A549 treated with Mapracorat at 1 μM for 4 hours (cell line): ENCODE results near the gene MS4A4E. TPM values are rescaled to one million over a fixed set of nuclear protein-coding genes. Genes with fewer than 3 reads are reported as not detected.

Experiments
- total RNA-seq: library from RNA; stranded (reverse); fragments of 200-300 nt; extraction: Qiagen RNA extraction; gene quantifications from 5 replicates; pipeline ENCODE4 v1.2.3, GENCODE V29; 2022

The MS4A4E gene
- not detected in 5 replicates for total RNA-seq

DNA sequence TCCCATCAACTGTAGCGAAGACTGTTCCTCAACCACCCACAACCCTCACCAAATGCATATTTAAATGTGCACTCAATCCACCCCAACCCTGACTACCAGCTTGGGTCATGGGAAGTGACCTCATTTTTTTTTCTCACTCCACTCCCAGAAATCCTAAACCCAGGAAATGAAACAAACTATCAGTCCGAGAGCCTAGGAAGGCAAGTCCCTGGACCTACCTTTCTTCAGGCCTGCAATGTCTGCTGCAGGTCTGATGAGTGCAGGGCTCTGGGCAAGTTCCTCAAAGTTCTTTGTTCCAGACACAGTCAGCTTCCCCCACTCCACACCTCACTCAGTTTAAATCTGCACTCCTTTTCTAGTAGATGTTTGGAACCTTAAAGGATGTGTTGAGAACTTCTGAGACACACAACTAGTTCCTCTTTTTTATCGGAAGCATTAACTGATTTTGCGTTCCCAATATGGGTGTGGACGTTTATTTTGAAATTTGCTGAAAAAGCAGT, at the start of gene MS4A4E:
MS4A4E (minus strand) TSS at position 398 of the 500 bp plus-strand sequence. CDS start 13,082 bp downstream, outside the sequence.

DNA sequence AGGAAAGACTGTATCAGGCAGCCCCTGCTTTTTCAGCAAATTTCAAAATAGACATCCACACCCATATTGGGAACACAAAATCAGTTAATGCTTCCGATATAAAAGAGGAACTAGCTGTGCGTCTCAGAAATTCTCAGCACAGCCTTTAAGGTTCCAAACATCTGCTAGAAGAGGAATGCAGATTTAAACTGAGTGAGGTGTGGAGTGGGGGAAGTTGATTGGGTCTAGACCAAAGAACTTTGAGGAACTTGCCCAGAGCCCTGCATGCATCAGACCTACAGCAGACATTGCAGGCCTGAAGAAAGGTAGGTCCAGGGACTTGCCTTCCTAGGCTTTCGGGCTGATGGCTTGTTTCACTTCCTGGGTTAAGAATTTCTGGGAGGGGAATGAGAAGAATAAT, 37.5 kb upstream of the MS4A4E start, which contains the start of gene MS4A4A:
MS4A4A (plus strand) TSS at position 255 of the 400 bp plus-strand sequence; CDS start at position 265, 10 bp downstream.

DNA sequence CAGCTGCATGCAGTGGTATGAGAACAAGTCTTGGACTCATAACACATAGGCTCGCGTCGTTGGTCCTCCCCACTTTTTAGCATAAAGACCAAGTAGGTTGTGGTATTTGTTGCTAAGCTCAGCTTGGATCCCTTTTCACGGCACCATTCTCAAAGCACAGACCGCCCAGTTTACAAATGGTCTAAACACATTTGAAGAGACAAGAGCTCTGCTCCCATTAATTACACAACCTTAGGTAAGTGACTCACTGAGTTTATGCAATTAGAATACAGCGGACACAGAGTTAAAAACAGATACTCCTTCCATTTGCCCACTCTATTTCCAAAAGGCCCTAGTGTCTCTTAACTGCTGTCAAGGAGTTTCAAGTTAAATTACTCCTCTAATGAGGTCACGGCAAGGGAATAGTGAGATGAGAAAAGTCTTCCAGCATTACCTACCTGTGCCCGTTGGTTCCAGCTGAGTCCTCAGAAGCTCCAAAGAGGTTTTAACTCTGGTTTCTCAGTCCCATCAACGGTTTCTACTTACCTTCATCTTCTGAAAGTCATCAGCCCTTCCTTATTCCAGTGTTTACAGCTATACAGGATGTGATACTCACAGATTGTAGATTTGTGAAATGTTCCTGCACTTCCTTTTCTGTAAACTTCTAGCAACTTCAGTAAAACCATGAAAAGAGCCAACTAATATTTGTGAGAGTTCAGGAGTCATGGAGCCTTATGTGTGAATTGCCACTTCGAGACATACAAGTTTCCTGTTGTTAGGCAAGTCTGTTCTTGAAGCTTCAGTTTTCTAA, 60.2 kb downstream of the MS4A4E start, which contains the start of gene MS4A6A:
MS4A6A (minus strand) TSS at position 543 of the 790 bp plus-strand sequence. CDS start 1,356 bp downstream, outside the sequence.

Other genes starting within 250 kb of the MS4A4E start
- gene OOSP4B, start 226.0 kb downstream of the MS4A4E start, total RNA-seq = not detected in 5 replicates
- gene OOSP2, start 202.7 kb downstream of the MS4A4E start, total RNA-seq = not detected in 5 replicates
- not detected in 5 replicates for gene MS4A3, start 186.5 kb downstream of the MS4A4E start, total RNA-seq
- not detected in 5 replicates for gene MS4A2, start 154.5 kb downstream of the MS4A4E start, total RNA-seq
- gene MS4A6A, start 60.1 kb downstream of the MS4A4E start, total RNA-seq = not detected in 5 replicates
- not detected in 5 replicates for gene MS4A4A, start 37.5 kb upstream of the MS4A4E start, total RNA-seq
- not detected in 5 replicates for gene MS4A6E, start 84.1 kb upstream of the MS4A4E start, total RNA-seq
- gene MS4A7, start 135.4 kb upstream of the MS4A4E start, total RNA-seq = not detected in 5 replicates
- gene MS4A14, start 153.3 kb upstream of the MS4A4E start, total RNA-seq = not detected in 5 replicates
- not detected in 5 replicates for gene MS4A5, start 186.4 kb upstream of the MS4A4E start, total RNA-seq
- not detected in 5 replicates for gene MS4A1, start 212.7 kb upstream of the MS4A4E start, total RNA-seq
- not detected in 5 replicates for gene MS4A12, start 249.6 kb upstream of the MS4A4E start, total RNA-seq